GM12801 (cell line): ENCODE data around the gene ACP6.

Experiments
- CTCF ChIP-seq: IDR thresholded peaks from one replicate; pipeline ENCODE4 v1.5.1; 2011; ENCODE audit warnings: control low read depth; ENCODE audit not compliant: insufficient read length; ENCODE audit errors: extremely low read depth

ACP6 gene

GRCh38 chr1:147700042-147701006 is 30.0 kb upstream of the ACP6 start:
- no peak for TF ChIP-seq CTCF

- TF ChIP-seq CTCF: no peak
Measured at GRCh38 chr1:147699686-147700041, 29.3 kb upstream of the ACP6 start.

- TF ChIP-seq CTCF: no peak
Measured at GRCh38 chr1:147683163-147683763, 12.9 kb upstream of the ACP6 start.

GRCh38 chr1:147676311-147677085 is 6.2 kb upstream of the ACP6 start:
- TF ChIP-seq CTCF: no peak

- no peak for TF ChIP-seq CTCF
Measured at GRCh38 chr1:147673816-147674215, 3.5 kb upstream of the ACP6 start.

GRCh38 chr1:147673406-147673805 is 3.1 kb upstream of the ACP6 start:
- no peak for TF ChIP-seq CTCF
